ENCODE results near the gene DDX28.
"Not testable (repeated sequence)": the region's sequence is repeated elsewhere in the genome, so short reads cannot be mapped to it uniquely, and the experiment has no call there.

Gene DDX28

GRCh38 chr16:67994040-67994408, 29.0 kb downstream of the DDX28 start:
- DNase-seq (ENCODE audit: low read depth in 2 of 2) = not testable (repeated sequence)

- DNase-seq (ENCODE audit: low read depth in 2 of 2) = peak; percentile 70 to 83
Observed at GRCh38 chr16:67993207-67994039, 29.6 kb downstream of the DDX28 start.

GRCh38 chr16:67992661-67993206, 30.3 kb downstream of the DDX28 start:
- no peak for DNase-seq (ENCODE audit: low read depth in 2 of 2)

GRCh38 chr16:67990018-67990386, 33.0 kb downstream of the DDX28 start:
- DNase-seq (ENCODE audit: low read depth in 2 of 2) = no peak

GRCh38 chr16:67989322-67990017, 33.6 kb downstream of the DDX28 start:
- DNase-seq (ENCODE audit: low read depth in 2 of 2) = no peak

GRCh38 chr16:67988675-67989074, 34.4 kb downstream of the DDX28 start:
- DNase-seq (ENCODE audit: low read depth in 2 of 2) = no peak

- no peak for DNase-seq (ENCODE audit: low read depth in 2 of 2)
Observed at GRCh38 chr16:67987460-67988160, 35.4 kb downstream of the DDX28 start.

- DNase-seq (ENCODE audit: low read depth in 2 of 2) = no peak
Observed at GRCh38 chr16:67986949-67987348, 36.1 kb downstream of the DDX28 start.

- no peak for DNase-seq (ENCODE audit: low read depth in 2 of 2)
Observed at GRCh38 chr16:67982011-67982696, 40.9 kb downstream of the DDX28 start.

- DNase-seq (ENCODE audit: low read depth in 2 of 2) = no peak
Observed at GRCh38 chr16:67979955-67980678, 42.9 kb downstream of the DDX28 start, which contains the start of gene DPEP3. TSS of gene DPEP3 (minus strand) at chr16:67980499. CDS start at chr16:67980380, 119 bp downstream.

GRCh38 chr16:67977469-67978227, 45.4 kb downstream of the DDX28 start:
- DNase-seq (ENCODE audit: low read depth in 2 of 2) = no peak

GRCh38 chr16:67977005-67977404, 46.0 kb downstream of the DDX28 start:
- no peak for DNase-seq (ENCODE audit: low read depth in 2 of 2)

GRCh38 chr16:67976205-67976604, 46.8 kb downstream of the DDX28 start:
- no peak for DNase-seq (ENCODE audit: low read depth in 2 of 2)

- no peak for DNase-seq (ENCODE audit: low read depth in 2 of 2)
Observed at GRCh38 chr16:67975321-67976105, 47.5 kb downstream of the DDX28 start.

GRCh38 chr16:67972285-67972684, 50.7 kb downstream of the DDX28 start:
- DNase-seq (ENCODE audit: low read depth in 2 of 2) = not testable (repeated sequence)

- DNase-seq (ENCODE audit: low read depth in 2 of 2) = no peak
Observed at GRCh38 chr16:67971111-67971510, 51.9 kb downstream of the DDX28 start.

Measured in stimulated activated CD4-positive, alpha-beta T cell treated with anti-CD3 and anti-CD28 coated beads, Interleukin-15, amount 100 ng/mL, for 48 hours (primary cell).